Thyroid gland (tissue), 4 donors: ENCODE data around the gene EVA1C. TPM values are rescaled to one million over a fixed set of nuclear protein-coding genes. Genes with fewer than 3 reads are reported as not detected.

ENCODE experiments used
- DNase-seq, 2 donors: peaks; one replicate each; pipeline ENCODE4 v3.0.0-alpha.2; 2019
- H3K27ac ChIP-seq, 3 donors: fragments of 200-600 bp; sonication (generic); 1 replicate in 2 of 3; 2 replicates in 1 of 3; pipeline ENCODE4 v1.5.1; 2016 to 2019; ENCODE audit warnings: mild to moderate bottlenecking in 1 of 3, moderate library complexity in 1 of 3
- H3K27me3 ChIP-seq: fragments of 200-600 bp; sonication (generic); one replicate; pipeline ENCODE4 v1.5.1; 2019
- H3K36me3 ChIP-seq, 2 donors: fragments of 200-600 bp; sonication (generic); one replicate each; pipeline ENCODE4 v1.5.1; 2016 to 2019
- H3K4me1 ChIP-seq, 2 donors: fragments of 200-600 bp; sonication (generic); one replicate each; pipeline ENCODE4 v1.5.1; 2017 to 2019
- H3K4me3 ChIP-seq, 3 donors: fragments of 200-600 bp; sonication (generic); replicated peaks in 1 of 3; 1 replicate in 2 of 3; 2 replicates in 1 of 3; pipeline ENCODE4 v1.5.1; 2016; ENCODE audit warnings: mild to moderate bottlenecking in 1 of 3
- H3K9me3 ChIP-seq: fragments of 200-600 bp; sonication (generic); one replicate; pipeline ENCODE4 v1.5.1; 2017
- CTCF ChIP-seq, 6 experiments: fragments of 200-600 bp in 3 of 6; fragments of 450-650 bp in 3 of 6; sonication (generic) in 3 of 6; IDR thresholded peaks; one replicate each; pipeline ENCODE4 v1.5.1; 2016 to 2019; ENCODE audit warnings: antibody characterized with exemption in 6 of 6, mild to moderate bottlenecking in 2 of 6, inconsistent platforms in 1 of 6, moderate library complexity in 1 of 6
- POLR2A ChIP-seq, 2 donors: fragments of 450-650 bp; IDR thresholded peaks; one replicate each; pipeline ENCODE4 v1.6.1; 2017; ENCODE audit warnings: antibody characterized with exemption in 2 of 2, mild to moderate bottlenecking in 2 of 2, moderate library complexity in 1 of 2
- whole genome bisulfite sequencing, 2 donors: methylation state at CpG; one replicate each; pipeline ENCODE4 v1.1.5; 2017; 5-methylcytosine and 5-hydroxymethylcytosine counted together
- intact Hi-C: fragments of 100-400 bp; cut with DNase I; formaldehyde crosslinking; loops from one replicate; pipeline ENCODE4 v1.15.1; 2023
- total RNA-seq, 4 donors: library from RNA; depleted of rRNA; stranded (reverse); fragments of >200 nt; gene quantifications; one replicate each; pipeline ENCODE4 v1.2.3, GENCODE V29; 2016

Gene EVA1C
- 10 to 100 TPM; 25.4 to 44.6 (median 35.2) TPM for total RNA-seq

GRCh38 chr21:32412162-32413014, at the start of gene EVA1C:
Gene EVA1C (plus strand): TSS chr21:32412706. CDS start chr21:32412854, 148 bp downstream.
- WGBS, 2 donors: 0 to 4% methylated on average over 4 to 5 of the region's 104 CpGs
- Histone ChIP-seq H3K36me3 (no peaks in the 10 kb centered on the region), H3K27me3 (no peaks in the 10 kb centered on the region), H3K27ac (peak within 1 kb of the TSS; percentile 98 to 99 (median 98)), H3K9me3 (no peaks in the 10 kb centered on the region), H3K4me1 (peaks cover 23 to 46% of the 10 kb centered on the region in 2 donors), H3K4me3 (peak within 1 kb of the TSS; percentile 26 to 78 (median 34))
- peak in 1 of 2 donors; percentile 52 for TF ChIP-seq POLR2A (IDR thresholded peaks at IDR 0.05)
- peak in 3 of 6 experiments; percentile 31 to 41 (median 39) for TF ChIP-seq CTCF (IDR thresholded peaks at IDR 0.05)
- intact Hi-C loops: no loop called here
- DNase-seq: peak; percentile 72 to 73

GRCh38 chr21:32364387-32364786, 48.1 kb upstream of the EVA1C start:
- WGBS, 2 donors: 84 to 86% methylated on average over 5 to 7 of the region's 7 CpGs
- Histone ChIP-seq H3K4me1 (peaks cover 0 to 3% of the 10 kb centered on the region in 2 donors), H3K27ac (peak overlapping the region in 2 of 3 donors; percentile 18 to 41), H3K27me3 (no peaks in the 10 kb centered on the region), H3K9me3 (no peaks in the 10 kb centered on the region), H3K36me3 (peaks cover 33 to 42% of the 10 kb centered on the region in 2 donors), H3K4me3 (no peak overlapping the region)
- no peak for DNase-seq
- TF ChIP-seq POLR2A (IDR thresholded peaks at IDR 0.05) (no peak), CTCF (IDR thresholded peaks at IDR 0.05) (no peak)
- intact Hi-C loops: no loop called here

- Histone ChIP-seq H3K4me1 (peaks cover 0 to 3% of the 10 kb centered on the region in 2 donors), H3K36me3 (peaks cover 33 to 38% of the 10 kb centered on the region in 2 donors), H3K27me3 (no peaks in the 10 kb centered on the region), H3K27ac (peak overlapping the region in 2 of 3 donors; percentile 18 to 41), H3K9me3 (no peaks in the 10 kb centered on the region), H3K4me3 (no peak overlapping the region)
- intact Hi-C loops: no loop called here
- DNase-seq: no peak
- 74 to 78% methylated on average over 4 of the region's 4 CpGs for WGBS, 2 donors
- no peak for TF ChIP-seq POLR2A (IDR thresholded peaks at IDR 0.05)
- TF ChIP-seq CTCF (IDR thresholded peaks at IDR 0.05): no peak
These were observed 47.7 kb upstream of the EVA1C start for GRCh38 chr21:32364796-32365195.

- Histone ChIP-seq H3K4me3 (no peak overlapping the region), H3K9me3 (no peaks in the 10 kb centered on the region), H3K27me3 (no peaks in the 10 kb centered on the region), H3K27ac (no peak overlapping the region), H3K36me3 (peaks cover 24 to 30% of the 10 kb centered on the region in 2 donors), H3K4me1 (peaks cover 0 to 3% of the 10 kb centered on the region in 2 donors)
- intact Hi-C loops: no loop called here
- TF ChIP-seq POLR2A (IDR thresholded peaks at IDR 0.05) (no peak), CTCF (IDR thresholded peaks at IDR 0.05) (no peak)
- WGBS, 2 donors: 88 to 96% methylated on average over 4 of the region's 4 CpGs
- DNase-seq: no peak
These were observed 46.3 kb upstream of the EVA1C start for GRCh38 chr21:32366191-32366590.

- DNase-seq: no peak
- H3K4me3 ChIP-seq: no peak overlapping the region
- peaks cover 17 to 28% of the 10 kb centered on the region in 2 donors for H3K36me3 ChIP-seq
- intact Hi-C loops: no loop called here
- H3K4me1 ChIP-seq: peaks cover 5 to 9% of the 10 kb centered on the region in 2 donors
- TF ChIP-seq CTCF (IDR thresholded peaks at IDR 0.05) (no peak), POLR2A (IDR thresholded peaks at IDR 0.05) (no peak)
- H3K27ac ChIP-seq: no peak overlapping the region
- 88 to 100% methylated on average over 1 of the region's 1 CpG for WGBS, 2 donors
- H3K9me3 ChIP-seq: no peaks in the 10 kb centered on the region
- no peaks in the 10 kb centered on the region for H3K27me3 ChIP-seq
These were observed 45.3 kb upstream of the EVA1C start for GRCh38 chr21:32367158-32367557.
